ENCODE measurements around the gene ANKMY1.

DNA sequence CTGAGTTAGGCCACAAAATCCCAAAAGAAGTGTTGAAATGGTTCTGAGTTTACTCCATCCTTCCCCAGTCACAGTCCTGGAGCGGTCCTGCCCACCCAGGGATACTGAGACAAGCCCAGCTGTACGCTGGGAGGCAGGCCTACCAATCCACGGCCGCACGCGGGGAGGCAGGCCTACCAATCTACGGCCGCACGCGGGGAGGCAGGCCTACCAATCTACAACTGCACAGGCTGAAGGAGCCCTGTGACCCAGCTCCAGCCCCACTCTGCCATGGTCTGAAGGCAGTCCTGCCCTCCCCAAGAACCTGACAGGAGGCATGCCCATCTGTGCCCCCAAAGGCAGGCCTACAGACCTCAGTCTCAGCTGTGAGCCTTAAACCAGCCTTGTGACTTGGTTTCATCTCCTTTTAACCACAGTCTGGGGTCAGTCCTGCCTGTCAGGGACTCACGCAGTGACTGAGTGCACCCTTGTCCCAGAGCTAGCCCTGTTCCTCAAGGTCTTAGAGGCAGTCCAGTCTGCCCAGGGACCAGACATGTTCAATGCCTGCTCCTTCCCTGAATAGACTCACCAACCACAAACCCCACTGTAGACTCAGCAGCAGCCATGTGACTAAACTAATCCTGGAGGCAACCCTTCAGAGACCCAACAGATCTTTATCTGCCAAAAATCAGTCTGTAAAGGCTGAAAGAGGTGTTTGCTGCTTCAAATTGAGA, 85.6 kb downstream of the ANKMY1 start:
- TF ChIP-seq, protein P1, sequence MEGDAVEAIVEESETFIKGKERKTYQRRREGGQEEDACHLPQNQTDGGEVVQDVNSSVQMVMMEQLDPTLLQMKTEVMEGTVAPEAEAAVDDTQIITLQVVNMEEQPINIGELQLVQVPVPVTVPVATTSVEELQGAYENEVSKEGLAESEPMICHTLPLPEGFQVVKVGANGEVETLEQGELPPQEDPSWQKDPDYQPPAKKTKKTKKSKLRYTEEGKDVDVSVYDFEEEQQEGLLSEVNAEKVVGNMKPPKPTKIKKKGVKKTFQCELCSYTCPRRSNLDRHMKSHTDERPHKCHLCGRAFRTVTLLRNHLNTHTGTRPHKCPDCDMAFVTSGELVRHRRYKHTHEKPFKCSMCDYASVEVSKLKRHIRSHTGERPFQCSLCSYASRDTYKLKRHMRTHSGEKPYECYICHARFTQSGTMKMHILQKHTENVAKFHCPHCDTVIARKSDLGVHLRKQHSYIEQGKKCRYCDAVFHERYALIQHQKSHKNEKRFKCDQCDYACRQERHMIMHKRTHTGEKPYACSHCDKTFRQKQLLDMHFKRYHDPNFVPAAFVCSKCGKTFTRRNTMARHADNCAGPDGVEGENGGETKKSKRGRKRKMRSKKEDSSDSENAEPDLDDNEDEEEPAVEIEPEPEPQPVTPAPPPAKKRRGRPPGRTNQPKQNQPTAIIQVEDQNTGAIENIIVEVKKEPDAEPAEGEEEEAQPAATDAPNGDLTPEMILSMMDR (conservative IDR thresholded peaks at IDR 0.05; ENCODE audit: low read length) = no peak
- no peak for TF ChIP-seq EZH2phosphoT487 (IDR thresholded peaks at IDR 0.05; ENCODE audit: borderline replicate concordance)
